ENCODE results near the gene TRABD2B. TPM values are rescaled to one million over a fixed set of nuclear protein-coding genes. Genes with fewer than 3 reads are reported as not detected.

The TRABD2B gene
- total RNA-seq, 5 donors from 2014 or later (not counting 1 experiment from before 2014, with no cell fraction given), result not detected

DNA sequence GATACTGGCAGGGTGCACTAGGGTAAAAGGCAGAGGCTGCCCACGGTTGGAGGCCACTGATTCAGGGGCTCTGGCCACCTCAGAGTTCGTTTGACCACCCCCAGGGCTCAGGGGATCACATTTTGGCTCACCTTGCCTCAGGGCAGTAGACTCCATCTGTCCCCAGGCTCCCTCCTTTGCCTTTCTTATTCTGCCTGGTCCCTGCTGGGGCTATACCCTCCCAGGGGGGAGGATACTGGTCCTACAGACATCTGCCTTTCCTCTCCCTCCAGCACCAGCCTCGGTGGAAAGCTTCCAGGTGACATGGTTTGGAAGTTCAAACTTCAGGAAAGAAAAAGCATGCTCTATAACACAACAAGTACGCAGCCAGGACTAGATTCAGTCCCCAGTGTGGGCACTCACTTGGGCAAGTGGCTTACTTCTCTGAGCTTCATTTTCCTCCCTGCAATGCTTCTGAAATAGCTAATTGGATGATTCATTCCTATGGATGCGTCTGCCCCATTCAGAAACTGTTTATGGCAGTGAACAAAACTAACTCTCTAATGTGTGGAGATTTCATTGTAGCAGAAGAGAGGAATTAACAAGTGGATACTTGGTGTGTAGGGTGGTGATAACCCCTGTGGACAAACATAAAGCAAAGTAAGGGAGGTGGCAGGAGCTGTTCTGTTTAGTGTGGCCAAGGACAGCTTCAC, 154.8 kb downstream of the TRABD2B start:
- ChIA-PET POLR2A (no interaction called here), CTCF (no interaction called here)
- Histone ChIP-seq H3K27me3 (replicated peaks in 1 of 2; ENCODE audit: control insufficient read depth in 2 of 2, extremely low read depth in 1 of 2, insufficient read depth in 2 of 2, low read length in 1 of 2) (peaks cover 0 to 33% of the 10 kb centered on the region in 2 experiments), H3K4me1 (ENCODE audit: control insufficient read depth in 1 of 2, extremely low read depth in 1 of 2, insufficient read depth in 2 of 2, low read length in 2 of 2) (no peaks in the 10 kb centered on the region), H3K27ac (ENCODE audit: low read length) (no peak overlapping the region), H3K4me3 (ENCODE audit: control insufficient read depth in 1 of 2, extremely low read depth in 1 of 2, low read length in 1 of 2) (no peak overlapping the region), H3K36me3 (ENCODE audit: control insufficient read depth in 2 of 2, extremely low read depth in 1 of 2, insufficient read depth in 1 of 2, low read length in 1 of 2) (no peaks in the 10 kb centered on the region), H3K9me3 (no peaks in the 10 kb centered on the region)
- no peak for DNase-seq
- 30% methylated on average over 2 of the region's 5 CpGs for WGBS (ENCODE audit: insufficient coverage)
- no peaks in the 10 kb centered on the region for H3K4me1 Mint-ChIP-seq
- H3K4me3 Mint-ChIP-seq, result no peak overlapping the region
- no peaks in the 10 kb centered on the region for H3K9me3 Mint-ChIP-seq
- H3K36me3 Mint-ChIP-seq, result no peaks in the 10 kb centered on the region
- no peak overlapping the region for H3K27ac Mint-ChIP-seq
- no peak for ATAC-seq (replicated peaks in 1 of 4)
- peaks cover 14 to 19% of the 10 kb centered on the region in 2 donors for H3K27me3 Mint-ChIP-seq

GRCh38 chr1:47841356-47841755, 155.8 kb downstream of the TRABD2B start:
- Histone ChIP-seq H3K4me1 (ENCODE audit: control insufficient read depth in 1 of 2, extremely low read depth in 1 of 2, insufficient read depth in 2 of 2, low read length in 2 of 2) (no peaks in the 10 kb centered on the region), H3K27me3 (replicated peaks in 1 of 2; ENCODE audit: control insufficient read depth in 2 of 2, extremely low read depth in 1 of 2, insufficient read depth in 2 of 2, low read length in 1 of 2) (peaks cover 0 to 30% of the 10 kb centered on the region in 2 experiments), H3K36me3 (ENCODE audit: control insufficient read depth in 2 of 2, extremely low read depth in 1 of 2, insufficient read depth in 1 of 2, low read length in 1 of 2) (no peaks in the 10 kb centered on the region), H3K27ac (ENCODE audit: low read length) (no peak overlapping the region), H3K4me3 (ENCODE audit: control insufficient read depth in 1 of 2, extremely low read depth in 1 of 2, low read length in 1 of 2) (no peak overlapping the region), H3K9me3 (no peaks in the 10 kb centered on the region)
- whole genome bisulfite sequencing (ENCODE audit: insufficient coverage), result 80% methylated on average over 1 of the region's 3 CpGs
- Mint-ChIP-seq H3K36me3 (no peaks in the 10 kb centered on the region), H3K4me1 (no peaks in the 10 kb centered on the region), H3K27me3 (peaks cover 14 to 20% of the 10 kb centered on the region in 2 donors), H3K9me3 (no peaks in the 10 kb centered on the region), H3K27ac (no peak overlapping the region), H3K4me3 (no peak overlapping the region)
- POLR2A ChIA-PET, result no interaction called here
- no peak for DNase-seq
- CTCF ChIA-PET, result no interaction called here
- ATAC-seq (replicated peaks in 1 of 4), result no peak

GRCh38 chr1:47840393-47841190, 156.6 kb downstream of the TRABD2B start:
- H3K27ac Mint-ChIP-seq, result no peak overlapping the region
- Histone ChIP-seq H3K4me1 (ENCODE audit: control insufficient read depth in 1 of 2, extremely low read depth in 1 of 2, insufficient read depth in 2 of 2, low read length in 2 of 2) (no peaks in the 10 kb centered on the region), H3K27ac (ENCODE audit: low read length) (no peak overlapping the region), H3K4me3 (ENCODE audit: control insufficient read depth in 1 of 2, extremely low read depth in 1 of 2, low read length in 1 of 2) (no peak overlapping the region), H3K9me3 (no peaks in the 10 kb centered on the region), H3K36me3 (ENCODE audit: control insufficient read depth in 2 of 2, extremely low read depth in 1 of 2, insufficient read depth in 1 of 2, low read length in 1 of 2) (no peaks in the 10 kb centered on the region), H3K27me3 (replicated peaks in 1 of 2; ENCODE audit: control insufficient read depth in 2 of 2, extremely low read depth in 1 of 2, insufficient read depth in 2 of 2, low read length in 1 of 2) (peaks cover 0 to 30% of the 10 kb centered on the region in 2 experiments)
- no peaks in the 10 kb centered on the region for H3K4me1 Mint-ChIP-seq
- POLR2A ChIA-PET, result no interaction called here
- no peaks in the 10 kb centered on the region for H3K36me3 Mint-ChIP-seq
- CTCF ChIA-PET, result no interaction called here
- 73% methylated on average over 2 of the region's 4 CpGs for WGBS (ENCODE audit: insufficient coverage)
- H3K9me3 Mint-ChIP-seq, result peaks cover 2 to 6% (median 2%) of the 10 kb centered on the region in 3 donors
- H3K4me3 Mint-ChIP-seq, result no peak overlapping the region
- H3K27me3 Mint-ChIP-seq, result peaks cover 14 to 17% of the 10 kb centered on the region in 2 donors
- ATAC-seq (replicated peaks in 1 of 4), result no peak
- DNase-seq, result no peak

DNA sequence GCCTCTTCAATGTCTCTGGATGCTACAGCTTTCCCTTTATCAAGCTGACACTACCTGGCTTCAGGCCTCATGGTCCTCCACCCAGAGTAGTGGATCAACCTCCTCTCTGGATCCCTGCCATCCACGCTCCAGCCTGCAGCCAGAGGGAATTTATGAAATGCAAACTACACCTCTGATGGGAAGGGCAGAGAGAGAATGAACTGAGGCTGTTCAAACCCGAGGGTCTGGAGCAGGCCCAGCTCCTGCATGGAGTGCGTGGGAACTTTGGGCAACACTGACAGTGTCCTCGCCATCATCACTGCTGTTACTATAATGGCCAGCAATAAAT, 157.8 kb downstream of the TRABD2B start:
- H3K9me3 Mint-ChIP-seq, result peaks cover 4 to 12% (median 6%) of the 10 kb centered on the region in 3 donors
- ChIA-PET CTCF (no interaction called here), POLR2A (no interaction called here)
- H3K36me3 Mint-ChIP-seq, result no peaks in the 10 kb centered on the region
- no peak overlapping the region for H3K4me3 ChIP-seq (ENCODE audit: control insufficient read depth in 1 of 2, extremely low read depth in 1 of 2, low read length in 1 of 2)
- no peak overlapping the region for H3K27ac ChIP-seq (ENCODE audit: low read length)
- no peaks in the 10 kb centered on the region for H3K4me1 ChIP-seq (ENCODE audit: control insufficient read depth in 1 of 2, extremely low read depth in 1 of 2, insufficient read depth in 2 of 2, low read length in 2 of 2)
- no peak for ATAC-seq (replicated peaks in 1 of 4)
- DNase-seq, result peak in 1 of 35 experiments; percentile 12
- peaks cover 0 to 26% of the 10 kb centered on the region in 2 experiments for H3K27me3 ChIP-seq (replicated peaks in 1 of 2; ENCODE audit: control insufficient read depth in 2 of 2, extremely low read depth in 1 of 2, insufficient read depth in 2 of 2, low read length in 1 of 2)
- no peak overlapping the region for H3K4me3 Mint-ChIP-seq
- no peaks in the 10 kb centered on the region for H3K36me3 ChIP-seq (ENCODE audit: control insufficient read depth in 2 of 2, extremely low read depth in 1 of 2, insufficient read depth in 1 of 2, low read length in 1 of 2)
- no peak overlapping the region for H3K27ac Mint-ChIP-seq
- 66% methylated on average over 2 of the region's 4 CpGs for WGBS (ENCODE audit: insufficient coverage)
- H3K4me1 Mint-ChIP-seq, result no peaks in the 10 kb centered on the region
- peaks cover 12 to 17% of the 10 kb centered on the region in 2 donors for H3K27me3 Mint-ChIP-seq
- H3K9me3 ChIP-seq, result no peaks in the 10 kb centered on the region

DNA sequence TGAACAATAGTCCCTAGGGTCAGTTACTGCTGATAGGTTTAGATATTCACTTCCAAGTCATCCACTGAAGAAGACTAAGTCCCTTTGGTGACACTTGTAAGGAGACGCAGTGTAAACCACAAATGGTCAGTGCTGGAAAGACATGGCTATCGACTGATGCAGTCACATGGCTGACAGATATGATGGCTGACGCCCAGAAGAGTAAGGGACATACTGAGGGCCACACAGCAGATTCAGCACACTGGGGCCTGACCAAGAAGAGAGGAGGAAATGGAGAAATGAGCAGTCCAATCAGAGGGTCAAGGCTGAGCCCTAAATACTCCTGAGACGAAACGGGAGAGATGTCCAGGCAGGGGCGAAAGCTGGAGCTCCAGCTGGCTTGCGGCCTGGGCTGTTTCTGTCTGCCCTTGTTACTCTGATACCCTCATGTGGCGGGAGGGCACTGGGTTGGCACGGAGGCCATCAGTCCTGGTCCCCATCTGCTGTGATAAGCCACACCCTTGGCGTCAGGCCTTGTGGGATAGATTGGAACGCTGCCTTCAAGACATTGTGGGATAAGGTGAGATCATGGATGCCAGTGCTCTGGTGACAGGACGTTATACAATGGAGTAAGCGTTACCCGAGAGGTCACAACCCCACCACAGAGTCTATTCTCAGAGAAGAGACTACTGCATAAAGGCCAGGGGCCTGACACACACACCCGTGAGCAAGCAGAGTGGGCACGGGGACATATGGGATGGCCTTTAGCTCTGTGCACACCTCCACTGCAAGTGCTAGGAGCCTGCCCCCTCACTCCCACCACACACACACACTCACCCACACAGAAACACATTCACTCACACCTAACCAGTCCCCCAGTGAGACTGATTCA, 158.4 kb downstream of the TRABD2B start:
- Mint-ChIP-seq H3K36me3 (no peaks in the 10 kb centered on the region), H3K4me3 (no peak overlapping the region), H3K27me3 (peaks cover 9 to 17% of the 10 kb centered on the region in 2 donors), H3K4me1 (no peaks in the 10 kb centered on the region), H3K9me3 (peaks cover 4 to 12% (median 6%) of the 10 kb centered on the region in 3 donors), H3K27ac (no peak overlapping the region)
- no peaks in the 10 kb centered on the region for H3K9me3 ChIP-seq
- no peaks in the 10 kb centered on the region for H3K4me1 ChIP-seq (ENCODE audit: control insufficient read depth in 1 of 2, extremely low read depth in 1 of 2, insufficient read depth in 2 of 2, low read length in 2 of 2)
- H3K4me3 ChIP-seq (ENCODE audit: control insufficient read depth in 1 of 2, extremely low read depth in 1 of 2, low read length in 1 of 2), result no peak overlapping the region
- POLR2A ChIA-PET, result no interaction called here
- 80% methylated on average over 16 of the region's 16 CpGs for WGBS (ENCODE audit: insufficient coverage)
- no peak overlapping the region for H3K27ac ChIP-seq (ENCODE audit: low read length)
- no peak for ATAC-seq (replicated peaks in 1 of 4)
- CTCF ChIA-PET, result no interaction called here
- no peak for DNase-seq
- peaks cover 0 to 24% of the 10 kb centered on the region in 2 experiments for H3K27me3 ChIP-seq (replicated peaks in 1 of 2; ENCODE audit: control insufficient read depth in 2 of 2, extremely low read depth in 1 of 2, insufficient read depth in 2 of 2, low read length in 1 of 2)
- H3K36me3 ChIP-seq (ENCODE audit: control insufficient read depth in 2 of 2, extremely low read depth in 1 of 2, insufficient read depth in 1 of 2, low read length in 1 of 2), result no peaks in the 10 kb centered on the region

- H3K4me3 ChIP-seq (ENCODE audit: control insufficient read depth in 1 of 2, extremely low read depth in 1 of 2, low read length in 1 of 2), result no peak overlapping the region
- no peaks in the 10 kb centered on the region for H3K4me1 ChIP-seq (ENCODE audit: control insufficient read depth in 1 of 2, extremely low read depth in 1 of 2, insufficient read depth in 2 of 2, low read length in 2 of 2)
- 70% methylated on average over 5 of the region's 5 CpGs for WGBS (ENCODE audit: insufficient coverage)
- Mint-ChIP-seq H3K4me3 (no peak overlapping the region), H3K4me1 (no peaks in the 10 kb centered on the region), H3K9me3 (peaks cover 4 to 12% (median 6%) of the 10 kb centered on the region in 3 donors), H3K27me3 (peaks cover 4 to 11% of the 10 kb centered on the region in 2 donors), H3K27ac (no peak overlapping the region), H3K36me3 (no peaks in the 10 kb centered on the region)
- peaks cover 0 to 18% of the 10 kb centered on the region in 2 experiments for H3K27me3 ChIP-seq (replicated peaks in 1 of 2; ENCODE audit: control insufficient read depth in 2 of 2, extremely low read depth in 1 of 2, insufficient read depth in 2 of 2, low read length in 1 of 2)
- DNase-seq (no peak), ATAC-seq (replicated peaks in 1 of 4) (no peak)
- no peak overlapping the region for H3K27ac ChIP-seq (ENCODE audit: low read length)
- ChIA-PET POLR2A (no interaction called here), CTCF (no interaction called here)
- no peaks in the 10 kb centered on the region for H3K9me3 ChIP-seq
- no peaks in the 10 kb centered on the region for H3K36me3 ChIP-seq (ENCODE audit: control insufficient read depth in 2 of 2, extremely low read depth in 1 of 2, insufficient read depth in 1 of 2, low read length in 1 of 2)
Observed at GRCh38 chr1:47837866-47838561, 159.2 kb downstream of the TRABD2B start.
